Epidermal melanocyte (primary cell): ENCODE data around the gene EMC8.
"Not testable (repeated sequence)": the region's sequence is repeated elsewhere in the genome, so short reads cannot be mapped to it uniquely, and the experiment has no call there.

Experiments
- DNase-seq: peaks from one replicate; pipeline ENCODE4 v3.0.0; 2011; ENCODE audit warnings: low spot score; ENCODE audit not compliant: insufficient read length

EMC8 gene

GRCh38 chr16:85835227-85835751, 35.9 kb upstream of the EMC8 start:
- DNase-seq: no peak

DNA sequence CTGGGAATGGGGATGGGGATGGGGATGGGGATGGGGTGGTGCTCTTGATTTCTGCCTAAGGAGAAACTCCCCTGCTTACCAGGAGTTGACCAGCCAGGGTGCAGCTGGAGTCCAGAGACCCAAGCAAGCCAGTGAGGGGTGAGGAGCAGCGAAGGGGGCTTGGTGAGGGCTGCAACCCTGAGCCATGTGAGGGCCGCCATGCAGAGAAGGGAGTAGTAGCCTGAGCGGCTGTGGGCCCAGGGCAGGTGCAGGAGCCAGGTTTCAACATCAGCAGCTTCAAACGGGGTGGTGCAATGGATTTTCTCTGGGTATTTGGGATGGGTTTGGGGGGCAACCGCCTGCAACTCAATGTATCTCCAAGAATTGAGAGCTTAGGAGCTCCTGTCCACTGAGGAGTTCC, 35.4 kb upstream of the EMC8 start:
- DNase-seq: no peak

- DNase-seq: no peak
Measured at GRCh38 chr16:85833219-85833920, 34.0 kb upstream of the EMC8 start.

- no peak for DNase-seq
Measured at GRCh38 chr16:85832570-85833218, 33.4 kb upstream of the EMC8 start.

DNA sequence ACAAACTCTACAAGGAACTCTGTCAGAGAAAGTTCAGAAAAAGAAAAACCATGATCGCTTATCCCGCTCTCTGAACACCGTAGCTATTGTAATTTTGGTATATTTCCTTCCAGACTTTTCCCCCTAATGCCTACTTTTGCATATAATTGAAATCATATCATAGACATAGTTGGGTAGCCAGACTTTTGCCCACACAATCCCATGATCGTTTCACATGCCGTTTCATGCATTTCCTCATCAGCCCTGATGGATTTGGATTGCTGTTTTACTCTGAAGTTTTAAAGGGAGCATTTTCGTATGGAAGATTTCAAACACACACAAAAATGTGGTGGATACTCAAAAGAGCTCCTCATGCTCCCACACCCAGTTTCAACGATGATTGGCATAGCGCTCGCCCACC, 31.5 kb upstream of the EMC8 start:
- DNase-seq: no peak

GRCh38 chr16:85829751-85830445, 30.6 kb upstream of the EMC8 start:
- no peak for DNase-seq

DNA sequence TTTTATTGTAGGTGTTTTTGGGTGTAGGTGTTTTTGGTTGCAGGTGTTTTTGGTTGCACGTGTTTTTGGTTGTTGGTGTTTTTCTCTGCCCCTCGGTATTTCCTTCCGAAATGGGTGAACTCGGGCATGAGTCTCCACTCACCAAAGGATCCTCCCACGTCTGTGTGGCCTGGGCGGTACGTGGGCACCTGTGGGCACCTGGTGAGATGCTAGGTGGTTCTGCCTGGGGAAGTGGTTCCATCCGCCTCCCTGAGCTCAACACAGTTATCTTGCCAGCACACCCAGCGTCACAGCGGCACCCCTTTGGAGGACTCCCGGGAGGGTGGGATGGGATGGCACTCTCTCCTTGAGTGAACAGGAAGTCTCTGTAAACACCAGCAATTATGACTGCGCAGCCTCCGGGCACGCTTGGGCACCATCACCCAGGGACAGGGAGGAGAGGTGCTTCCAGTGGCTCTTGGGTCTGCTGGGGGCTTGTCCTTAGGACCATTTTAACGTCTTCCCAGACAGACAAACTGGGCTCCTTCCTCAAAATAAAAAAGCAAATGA, 29.9 kb upstream of the EMC8 start:
- no peak for DNase-seq

GRCh38 chr16:85828166-85828565, 28.8 kb upstream of the EMC8 start:
- DNase-seq: no peak

GRCh38 chr16:85826686-85827247, 27.4 kb upstream of the EMC8 start:
- DNase-seq: no peak

GRCh38 chr16:85825326-85825725, 26.0 kb upstream of the EMC8 start:
- DNase-seq: no peak

GRCh38 chr16:85824161-85825135, 25.1 kb upstream of the EMC8 start:
- no peak for DNase-seq

- DNase-seq: no peak
Measured at GRCh38 chr16:85823328-85823920, 24.1 kb upstream of the EMC8 start.

GRCh38 chr16:85822145-85822544, 22.8 kb upstream of the EMC8 start:
- DNase-seq: no peak

GRCh38 chr16:85821390-85822135, 22.2 kb upstream of the EMC8 start:
- DNase-seq: peak; percentile 90

DNA sequence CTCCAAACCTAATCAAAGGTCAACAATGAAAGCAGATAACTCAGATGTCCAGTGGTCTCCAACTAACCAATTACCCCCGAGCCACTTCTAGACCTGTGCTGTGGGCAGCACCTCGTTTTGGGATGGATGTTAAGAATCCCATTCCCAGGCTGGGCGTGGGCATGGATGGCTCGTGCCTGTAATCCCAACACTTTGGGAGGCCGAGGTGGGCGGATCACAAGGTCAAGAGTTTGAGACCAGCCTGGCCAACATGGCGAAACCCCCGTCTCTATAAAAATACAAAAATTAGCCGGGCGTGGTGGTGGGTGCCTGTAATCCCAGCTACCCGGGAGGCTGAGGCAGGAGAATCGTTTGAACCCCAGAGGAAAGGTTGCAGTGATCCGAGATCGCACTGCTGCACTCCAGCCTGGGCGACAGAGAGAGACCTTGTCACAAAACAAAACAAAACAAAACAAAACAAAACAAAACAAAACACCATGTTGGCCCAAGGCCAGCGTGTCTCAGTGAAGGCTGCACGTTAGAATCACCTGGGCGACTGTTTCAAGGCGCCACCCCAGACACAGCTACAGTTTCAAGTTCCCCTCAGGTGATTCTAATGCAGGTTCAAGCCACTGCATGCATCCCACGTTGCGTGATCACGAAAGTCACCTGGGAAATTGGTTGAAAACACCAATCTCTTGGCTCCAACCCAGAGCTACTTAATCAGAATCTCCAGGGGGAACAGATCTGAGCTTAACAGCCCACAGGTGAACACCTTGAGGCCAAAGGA, 21.4 kb upstream of the EMC8 start:
- DNase-seq: no peak

DNA sequence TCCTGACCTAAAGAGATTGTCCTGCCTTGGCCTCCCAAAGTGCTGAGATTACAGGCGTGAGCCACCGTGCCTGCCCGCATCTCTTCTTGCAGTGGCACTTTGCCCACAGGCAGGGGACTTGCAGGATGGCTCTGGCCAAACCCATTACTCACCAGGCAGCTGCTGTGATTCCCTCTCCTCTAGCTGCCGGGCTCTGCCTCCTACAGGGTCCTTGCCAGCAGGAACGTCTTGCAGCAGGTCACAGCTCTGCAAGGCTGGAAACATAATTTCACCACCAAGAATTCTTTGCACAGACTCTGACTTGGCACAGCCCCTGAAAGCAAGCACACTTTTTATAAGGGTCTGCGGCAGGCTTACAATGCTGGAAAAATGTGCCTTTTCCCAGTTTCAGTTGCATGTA, 20.4 kb upstream of the EMC8 start:
- DNase-seq: no peak

GRCh38 chr16:85819245-85819644, 19.9 kb upstream of the EMC8 start:
- peak; percentile 78 for DNase-seq

DNA sequence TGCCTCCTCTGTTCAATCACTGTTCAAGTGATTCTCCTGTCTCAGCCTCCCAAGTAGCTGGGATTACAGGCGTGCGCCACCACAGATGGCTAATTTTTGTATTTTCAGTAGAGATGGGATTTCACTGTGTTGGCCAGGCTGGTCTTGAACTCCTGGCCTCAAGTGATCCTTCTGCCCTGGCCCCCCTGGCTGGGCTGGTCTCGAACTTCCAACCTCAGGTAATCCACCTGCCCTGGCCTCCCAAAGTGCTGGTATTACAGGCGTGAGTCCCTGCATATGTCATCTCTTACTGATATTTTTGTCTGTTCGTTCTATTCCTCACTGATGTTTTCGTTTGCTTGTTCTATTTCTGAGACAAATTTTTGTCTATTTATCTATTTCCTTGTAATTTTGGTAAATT, 17.9 kb upstream of the EMC8 start:
- DNase-seq: not testable (repeated sequence)

DNA sequence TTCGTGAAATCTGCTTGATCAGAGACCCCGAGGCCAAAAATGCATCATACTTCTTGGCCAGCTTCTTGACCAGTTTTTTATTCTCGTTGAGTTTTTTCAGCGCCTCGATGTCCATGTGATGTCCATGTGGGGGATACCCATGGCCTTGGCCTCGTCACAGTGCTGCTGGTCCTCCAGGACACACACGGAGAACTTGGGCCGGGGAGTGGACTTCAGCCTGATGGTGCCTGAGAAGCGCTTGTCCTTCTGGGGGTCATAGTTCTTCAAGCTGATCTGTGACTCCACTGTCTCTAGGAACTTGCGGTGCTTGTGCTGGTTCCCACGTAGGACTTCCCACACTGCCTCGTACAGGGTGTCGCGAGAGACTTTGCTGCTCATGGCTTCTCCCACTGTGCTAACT, 16.8 kb upstream of the EMC8 start:
- no peak for DNase-seq
